ENCODE results near the gene S100A3. TPM values are rescaled to one million over a fixed set of nuclear protein-coding genes. Genes with fewer than 3 reads are reported as not detected.

S100A3 gene
- total RNA-seq, 2 experiments from 2014 or later = not detected

DNA sequence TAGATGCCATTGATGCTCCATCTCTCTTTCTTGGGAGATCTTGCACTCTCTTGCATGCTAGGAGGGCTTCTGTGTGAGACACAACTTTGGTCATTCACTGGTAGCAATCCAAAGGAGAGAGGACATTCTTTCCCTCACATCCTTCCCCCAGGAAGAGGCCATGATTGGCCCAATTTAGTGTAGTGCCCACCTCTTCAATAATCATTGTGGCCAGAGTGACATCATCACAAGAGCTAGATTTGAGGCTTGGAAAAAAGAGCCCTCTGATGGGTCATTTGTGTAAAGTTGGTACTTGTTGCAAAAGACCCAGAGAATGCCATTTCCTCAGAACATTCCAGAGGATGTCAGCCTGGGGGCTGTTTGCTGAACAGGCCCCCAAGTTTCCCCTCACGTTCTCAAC is 43.5 kb downstream of the S100A3 start:
- no peaks in the 10 kb centered on the region for H3K9me3 Mint-ChIP-seq
- no peaks in the 10 kb centered on the region for H3K4me1 Mint-ChIP-seq
- no peak for DNase-seq

DNA sequence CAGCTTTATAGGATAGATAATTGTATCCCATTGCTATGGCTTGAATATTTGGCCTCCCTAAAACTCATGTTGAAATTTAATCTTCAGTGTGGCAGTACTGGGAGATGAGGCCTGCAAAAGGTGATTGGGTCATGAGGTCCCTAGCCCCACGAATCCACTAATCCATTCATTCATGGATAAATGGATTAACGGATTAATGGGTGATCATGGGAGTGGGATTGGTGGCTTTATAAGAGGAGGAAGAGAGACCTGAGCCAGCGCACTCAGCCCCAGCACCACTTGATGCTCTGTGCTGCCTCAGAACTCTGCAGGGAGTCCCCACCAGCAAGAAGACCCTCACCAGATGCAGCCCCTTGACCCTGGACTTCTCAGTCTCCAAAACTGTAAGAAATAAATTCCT is 45.3 kb downstream of the S100A3 start:
- H3K36me3 Mint-ChIP-seq = no peaks in the 10 kb centered on the region
- no peaks in the 10 kb centered on the region for H3K9me3 Mint-ChIP-seq
- peaks cover 10% of the 10 kb centered on the region for H3K27me3 Mint-ChIP-seq
- no peak overlapping the region for H3K4me3 Mint-ChIP-seq
- no peaks in the 10 kb centered on the region for H3K4me1 Mint-ChIP-seq
- no peak overlapping the region for H3K27ac Mint-ChIP-seq
- no peak for DNase-seq

More for the DNA sequence above, 43.5 kb downstream of the S100A3 start:
- no peak overlapping the region for H3K27ac Mint-ChIP-seq
- no peaks in the 10 kb centered on the region for H3K27me3 Mint-ChIP-seq
- no peak overlapping the region for H3K4me3 Mint-ChIP-seq
- H3K36me3 Mint-ChIP-seq = no peaks in the 10 kb centered on the region

DNA sequence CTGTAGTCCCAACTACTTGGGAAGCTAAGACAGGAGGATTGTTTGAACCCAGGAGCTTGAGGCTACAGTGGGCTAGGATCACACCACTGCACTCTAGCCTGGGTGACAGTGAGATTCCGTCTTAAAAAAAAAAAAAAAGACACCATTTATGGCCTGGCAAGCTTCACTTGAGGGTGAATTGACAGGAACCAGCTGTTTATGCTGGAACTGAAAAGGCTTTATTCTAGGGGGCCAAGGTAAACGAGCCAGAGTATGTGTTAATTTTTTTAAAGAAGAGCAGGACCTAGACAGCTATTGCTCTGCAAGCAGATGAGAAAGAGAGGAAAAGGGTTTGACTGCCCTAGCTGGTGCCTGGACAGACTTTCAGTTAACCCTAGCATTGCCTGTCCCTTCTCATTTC is 50.3 kb downstream of the S100A3 start:
- Mint-ChIP-seq H3K27me3 (peaks cover 19% of the 10 kb centered on the region), H3K36me3 (no peaks in the 10 kb centered on the region), H3K4me3 (no peak overlapping the region), H3K27ac (no peak overlapping the region), H3K4me1 (no peaks in the 10 kb centered on the region), H3K9me3 (no peaks in the 10 kb centered on the region)
- DNase-seq = no peak

Other genes starting within 250 kb of the S100A3 start
- gene PGLYRP3, start 236.3 kb downstream of the S100A3 start, total RNA-seq = not detected
- not detected for gene PGLYRP4, start 200.4 kb downstream of the S100A3 start, total RNA-seq
- not detected for gene S100A9, start 191.4 kb downstream of the S100A3 start, total RNA-seq
- not detected for gene S100A12, start 173.6 kb downstream of the S100A3 start, total RNA-seq
- not detected for gene S100A8, start 158.2 kb downstream of the S100A3 start, total RNA-seq
- gene S100A7A, start 132.7 kb downstream of the S100A3 start, total RNA-seq = not detected
- not detected for gene S100A7, start 88.6 kb downstream of the S100A3 start, total RNA-seq
- gene S100A6, start 13.3 kb downstream of the S100A3 start, total RNA-seq = 100 to 1,000 TPM; 144 to 155 TPM
- 1 to 10 TPM; 1.2 to 1.6 TPM for gene S100A5, start 8.3 kb downstream of the S100A3 start, total RNA-seq
- gene S100A4, start 3.5 kb downstream of the S100A3 start, total RNA-seq = 10 to 100 TPM; 44.7 to 44.9 TPM
- gene S100A2, start 16.6 kb upstream of the S100A3 start, total RNA-seq = under 1 TPM in 1 of 2 experiments, not detected in 1; 0.60 TPM
- not detected for gene S100A16, start 63.9 kb upstream of the S100A3 start, total RNA-seq
- not detected for gene S100A14, start 67.1 kb upstream of the S100A3 start, total RNA-seq
- gene S100A13, start 78.2 kb upstream of the S100A3 start, total RNA-seq = 1 to 10 TPM; 5.7 to 5.9 TPM
- gene S100A1, start 79.2 kb upstream of the S100A3 start, total RNA-seq = not detected
- gene CHTOP, start 84.8 kb upstream of the S100A3 start, total RNA-seq = 10 to 100 TPM; 94.3 to 98.1 TPM
- gene SNAPIN, start 109.4 kb upstream of the S100A3 start, total RNA-seq = 10 to 100 TPM; 32.9 to 34.7 TPM
- gene ILF2, start 121.7 kb upstream of the S100A3 start, total RNA-seq = 100 to 1,000 TPM; 419 to 431 TPM
- under 1 TPM in 1 of 2 experiments, not detected in 1; 0.06 TPM for gene NPR1, start 129.4 kb upstream of the S100A3 start, total RNA-seq
- 10 to 100 TPM; 47.9 to 48.0 TPM for gene INTS3, start 178.8 kb upstream of the S100A3 start, total RNA-seq
- gene SLC27A3, start 226.1 kb upstream of the S100A3 start, total RNA-seq = 1 to 10 TPM; 6.4 to 6.9 TPM